Neural progenitor cell (in vitro differentiated cells): ENCODE data around the gene VWA7. TPM values are rescaled to one million over a fixed set of nuclear protein-coding genes. Genes with fewer than 3 reads are reported as not detected.
A peak's percentile ranks its signal among the peaks of the same experiment; 100 is the strongest.
"Not testable (repeated sequence)": the region's sequence is repeated elsewhere in the genome, so short reads cannot be mapped to it uniquely, and the experiment has no call there.

Experiments used
- DNase-seq: peaks from one replicate; pipeline ENCODE4 v3.0.0-alpha.2; 2016; ENCODE audit warnings: low spot score
- H2AFZ ChIP-seq: fragments of 200-600 bp; sonication (generic); replicated peaks from 2 replicates; pipeline ENCODE4 v1.6.1; 2016; ENCODE audit warnings: antibody characterized with exemption
- H3F3A ChIP-seq: fragments of 200-600 bp; sonication (generic); 2 replicates; pipeline ENCODE4 v1.6.1; 2016; ENCODE audit warnings: antibody characterized with exemption, low read depth
- H3K27ac ChIP-seq: fragments of 200-600 bp; sonication (generic); 2 replicates; pipeline ENCODE4 v1.5.1; 2016; ENCODE audit warnings: mild to moderate bottlenecking
- H3K27me3 ChIP-seq: fragments of 200-600 bp; sonication (generic); 2 replicates; pipeline ENCODE4 v1.6.1; 2016; ENCODE audit warnings: mild to moderate bottlenecking, moderate library complexity
- H3K36me3 ChIP-seq: fragments of 200-600 bp; sonication (generic); 2 replicates; pipeline ENCODE4 v1.5.1; 2016
- H3K4me1 ChIP-seq: fragments of 200-600 bp; sonication (generic); 2 replicates; pipeline ENCODE4 v1.6.1; 2016; ENCODE audit warnings: mixed run types
- H3K4me2 ChIP-seq: fragments of 200-600 bp; sonication (generic); 2 replicates; pipeline ENCODE4 v1.6.1; 2016
- H3K4me3 ChIP-seq: fragments of 200-600 bp; sonication (generic); 2 replicates; pipeline ENCODE4 v1.5.1; 2016
- H3K79me2 ChIP-seq: fragments of 200-600 bp; sonication (generic); 2 replicates; pipeline ENCODE4 v1.6.1; 2016; ENCODE audit warnings: low read depth
- H3K9ac ChIP-seq: fragments of 200-600 bp; sonication (generic); 2 replicates; pipeline ENCODE4 v1.6.1; 2016
- H3K9me3 ChIP-seq: fragments of 200-600 bp; sonication (generic); 2 replicates; pipeline ENCODE4 v1.5.1; 2016; ENCODE audit warnings: low read depth
- H4K20me1 ChIP-seq: fragments of 200-600 bp; sonication (generic); 2 replicates; pipeline ENCODE4 v1.6.1; 2016; ENCODE audit warnings: low read depth
- H3K27ac Mint-ChIP-seq: 3 replicates; pipeline ENCODE4 v1.8.0; 2021; ENCODE audit warnings: mixed read lengths
- H3K27me3 Mint-ChIP-seq: 2 replicates; pipeline ENCODE4 v1.8.0; 2022; ENCODE audit warnings: low read depth, mild to moderate bottlenecking, inconsistent platforms, moderate library complexity, mixed read lengths; ENCODE audit not compliant: insufficient read depth
- H3K36me3 Mint-ChIP-seq: 3 replicates; pipeline ENCODE4 v1.8.0; 2021; ENCODE audit warnings: mixed read lengths
- H3K4me1 Mint-ChIP-seq: 3 replicates; pipeline ENCODE4 v1.8.0; 2021; ENCODE audit warnings: mixed read lengths
- H3K4me3 Mint-ChIP-seq: 3 replicates; pipeline ENCODE4 v1.8.0; 2021; ENCODE audit warnings: mild to moderate bottlenecking, moderate library complexity, mixed read lengths
- H3K9me3 Mint-ChIP-seq: 3 replicates; pipeline ENCODE4 v1.8.0; 2020; ENCODE audit warnings: mixed read lengths
- EZH2 ChIP-seq: fragments of 200-600 bp; sonication (generic); IDR thresholded peaks from 2 replicates; pipeline ENCODE4 v1.6.1; 2017; ENCODE audit warnings: antibody characterized with exemption, mild to moderate bottlenecking, moderate library complexity
- EZH2phosphoT487 ChIP-seq: fragments of 200-600 bp; sonication (generic); IDR thresholded peaks from 2 replicates; pipeline ENCODE4 v1.6.1; 2017; ENCODE audit warnings: antibody characterized with exemption
- total RNA-seq: library from RNA; depleted of rRNA; stranded (reverse); fragments of >200 nt; gene quantifications from 2 replicates; pipeline ENCODE4 v1.2.3, GENCODE V29; 2015; ENCODE audit warnings: low replicate concordance
- TF ChIP-seq, protein P1 (sequence below): fragments of 200-600 bp; sonication (generic); IDR thresholded peaks from 2 replicates; pipeline ENCODE4 v1.5.1; 2017; ENCODE audit warnings: antibody characterized with exemption, mild to moderate bottlenecking

VWA7 gene
- total RNA-seq, 1 donor from 2014 or later = 0.34 TPM

DNA sequence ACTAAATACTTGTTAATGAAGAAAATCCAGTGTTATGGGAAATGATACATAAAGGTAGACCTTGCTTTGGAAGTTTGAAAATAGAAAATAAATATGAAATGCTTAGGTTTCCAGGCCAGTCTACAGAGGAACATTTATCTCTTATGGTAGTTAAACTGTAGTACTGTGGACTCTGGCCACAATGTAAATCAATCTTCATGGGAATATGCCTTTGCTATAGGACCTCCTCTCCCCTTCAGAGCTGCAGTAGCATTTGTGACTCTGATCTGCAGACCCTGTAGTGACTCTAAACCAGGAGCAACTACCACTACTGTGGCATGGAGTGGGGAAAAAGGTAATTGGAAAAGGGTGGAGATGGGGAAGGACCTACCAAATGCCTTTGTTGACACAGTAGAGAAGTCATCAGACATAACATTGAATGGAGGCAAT is 42.8 kb upstream of the VWA7 start:
- H3K27me3 Mint-ChIP-seq = no peaks in the 10 kb centered on the region
- Histone ChIP-seq H3K4me2 (no peak overlapping the region), H3K36me3 (no peaks in the 10 kb centered on the region), H3K9me3 (no peaks in the 10 kb centered on the region), H4K20me1 (no peaks in the 10 kb centered on the region), H3K4me3 (no peak overlapping the region), H2AFZ (no peak overlapping the region), H3K9ac (no peak overlapping the region), H3F3A (peaks cover 58% of the 10 kb centered on the region), H3K79me2 (peaks cover 11% of the 10 kb centered on the region), H3K27me3 (no peaks in the 10 kb centered on the region), H3K4me1 (peaks cover 6% of the 10 kb centered on the region), H3K27ac (no peak overlapping the region)
- H3K9me3 Mint-ChIP-seq = peaks cover 15% of the 10 kb centered on the region
- TF ChIP-seq, protein P1, sequence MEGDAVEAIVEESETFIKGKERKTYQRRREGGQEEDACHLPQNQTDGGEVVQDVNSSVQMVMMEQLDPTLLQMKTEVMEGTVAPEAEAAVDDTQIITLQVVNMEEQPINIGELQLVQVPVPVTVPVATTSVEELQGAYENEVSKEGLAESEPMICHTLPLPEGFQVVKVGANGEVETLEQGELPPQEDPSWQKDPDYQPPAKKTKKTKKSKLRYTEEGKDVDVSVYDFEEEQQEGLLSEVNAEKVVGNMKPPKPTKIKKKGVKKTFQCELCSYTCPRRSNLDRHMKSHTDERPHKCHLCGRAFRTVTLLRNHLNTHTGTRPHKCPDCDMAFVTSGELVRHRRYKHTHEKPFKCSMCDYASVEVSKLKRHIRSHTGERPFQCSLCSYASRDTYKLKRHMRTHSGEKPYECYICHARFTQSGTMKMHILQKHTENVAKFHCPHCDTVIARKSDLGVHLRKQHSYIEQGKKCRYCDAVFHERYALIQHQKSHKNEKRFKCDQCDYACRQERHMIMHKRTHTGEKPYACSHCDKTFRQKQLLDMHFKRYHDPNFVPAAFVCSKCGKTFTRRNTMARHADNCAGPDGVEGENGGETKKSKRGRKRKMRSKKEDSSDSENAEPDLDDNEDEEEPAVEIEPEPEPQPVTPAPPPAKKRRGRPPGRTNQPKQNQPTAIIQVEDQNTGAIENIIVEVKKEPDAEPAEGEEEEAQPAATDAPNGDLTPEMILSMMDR = no peak
- TF ChIP-seq EZH2phosphoT487 = no peak
- TF ChIP-seq EZH2 = no peak
- peaks cover 4% of the 10 kb centered on the region for H3K36me3 Mint-ChIP-seq
- no peak for DNase-seq
- peaks cover 26% of the 10 kb centered on the region for H3K4me1 Mint-ChIP-seq
- H3K4me3 Mint-ChIP-seq = no peak overlapping the region
- H3K27ac Mint-ChIP-seq = no peak overlapping the region

DNA sequence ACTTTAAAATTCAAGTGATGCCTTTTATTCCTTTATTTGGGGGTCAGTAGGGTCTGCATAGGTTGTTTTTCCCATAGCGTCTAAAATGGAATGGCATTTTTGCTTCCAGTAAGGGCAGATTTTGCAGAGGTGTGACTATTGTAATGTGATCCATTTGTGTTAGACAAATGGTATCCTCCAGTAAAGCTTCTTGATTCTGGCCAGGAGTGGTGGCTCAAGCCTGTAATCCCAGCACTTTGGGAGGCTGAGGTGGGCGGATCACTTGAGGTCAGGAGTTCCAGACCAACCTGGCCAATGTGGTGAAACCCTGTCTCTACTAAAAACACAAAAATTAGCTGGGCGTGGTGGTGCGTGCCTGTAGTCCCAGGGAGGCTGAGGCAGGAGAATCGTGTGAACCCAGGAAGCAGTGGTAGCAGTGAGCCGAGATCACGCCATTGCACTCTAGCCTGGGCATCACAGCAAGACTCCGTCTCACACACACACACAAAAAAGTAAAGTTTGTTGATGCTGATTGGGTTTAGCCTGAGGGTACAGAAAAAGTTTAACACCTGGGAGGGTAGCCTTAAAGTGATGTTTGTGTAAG is 40.9 kb upstream of the VWA7 start:
- H3K36me3 ChIP-seq, H3K27me3 ChIP-seq, H4K20me1 ChIP-seq, H3K27ac ChIP-seq, DNase-seq, H3K9ac ChIP-seq, H3K36me3 Mint-ChIP-seq, H3K9me3 ChIP-seq, H3K27me3 Mint-ChIP-seq, H3K27ac Mint-ChIP-seq, H2AFZ ChIP-seq: not testable (repeated sequence)
- peak overlapping the region; percentile 48 for H3K4me3 Mint-ChIP-seq
- H3K79me2 ChIP-seq = peaks cover 11% of the 10 kb centered on the region
- H3K4me1 Mint-ChIP-seq = peaks cover 28% of the 10 kb centered on the region
- H3F3A ChIP-seq = peaks cover 59% of the 10 kb centered on the region
- H3K4me2 ChIP-seq = peak overlapping the region; percentile 57
- peaks cover 13% of the 10 kb centered on the region for H3K4me1 ChIP-seq
- H3K4me3 ChIP-seq = peak overlapping the region; percentile 34
- H3K9me3 Mint-ChIP-seq = peaks cover 15% of the 10 kb centered on the region

DNA sequence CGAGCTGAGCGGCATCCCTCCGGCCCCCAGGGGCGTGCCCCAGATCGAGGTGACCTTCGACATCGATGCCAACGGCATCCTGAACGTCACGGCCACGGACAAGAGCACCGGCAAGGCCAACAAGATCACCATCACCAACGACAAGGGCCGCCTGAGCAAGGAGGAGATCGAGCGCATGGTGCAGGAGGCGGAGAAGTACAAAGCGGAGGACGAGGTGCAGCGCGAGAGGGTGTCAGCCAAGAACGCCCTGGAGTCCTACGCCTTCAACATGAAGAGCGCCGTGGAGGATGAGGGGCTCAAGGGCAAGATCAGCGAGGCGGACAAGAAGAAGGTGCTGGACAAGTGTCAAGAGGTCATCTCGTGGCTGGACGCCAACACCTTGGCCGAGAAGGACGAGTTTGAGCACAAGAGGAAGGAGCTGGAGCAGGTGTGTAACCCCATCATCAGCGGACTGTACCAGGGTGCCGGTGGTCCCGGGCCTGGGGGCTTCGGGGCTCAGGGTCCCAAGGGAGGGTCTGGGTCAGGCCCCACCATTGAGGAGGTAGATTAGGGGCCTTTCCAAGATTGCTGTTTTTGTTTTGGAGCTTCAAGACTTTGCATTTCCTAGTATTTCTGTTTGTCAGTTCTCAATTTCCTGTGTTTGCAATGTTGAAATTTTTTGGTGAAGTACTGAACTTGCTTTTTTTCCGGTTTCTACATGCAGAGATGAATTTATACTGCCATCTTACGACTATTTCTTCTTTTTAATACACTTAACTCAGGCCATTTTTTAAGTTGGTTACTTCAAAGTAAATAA is 40.2 kb upstream of the VWA7 start:
- Mint-ChIP-seq H3K9me3 (peaks cover 15% of the 10 kb centered on the region), H3K4me1 (peaks cover 22% of the 10 kb centered on the region), H3K4me3 (peak overlapping the region; percentile 48)
- peaks cover 13% of the 10 kb centered on the region for H3K4me1 ChIP-seq
- not testable (repeated sequence) for H3K36me3 Mint-ChIP-seq, H2AFZ ChIP-seq, H3K27me3 Mint-ChIP-seq, H4K20me1 ChIP-seq, H3K27ac ChIP-seq, H3K36me3 ChIP-seq, H3K27me3 ChIP-seq, H3K27ac Mint-ChIP-seq, DNase-seq, H3K9me3 ChIP-seq, H3K9ac ChIP-seq
- peak overlapping the region; percentile 34 for H3K4me3 ChIP-seq
- peaks cover 11% of the 10 kb centered on the region for H3K79me2 ChIP-seq
- peaks cover 63% of the 10 kb centered on the region for H3F3A ChIP-seq
- peak overlapping the region; percentile 57 for H3K4me2 ChIP-seq

DNA sequence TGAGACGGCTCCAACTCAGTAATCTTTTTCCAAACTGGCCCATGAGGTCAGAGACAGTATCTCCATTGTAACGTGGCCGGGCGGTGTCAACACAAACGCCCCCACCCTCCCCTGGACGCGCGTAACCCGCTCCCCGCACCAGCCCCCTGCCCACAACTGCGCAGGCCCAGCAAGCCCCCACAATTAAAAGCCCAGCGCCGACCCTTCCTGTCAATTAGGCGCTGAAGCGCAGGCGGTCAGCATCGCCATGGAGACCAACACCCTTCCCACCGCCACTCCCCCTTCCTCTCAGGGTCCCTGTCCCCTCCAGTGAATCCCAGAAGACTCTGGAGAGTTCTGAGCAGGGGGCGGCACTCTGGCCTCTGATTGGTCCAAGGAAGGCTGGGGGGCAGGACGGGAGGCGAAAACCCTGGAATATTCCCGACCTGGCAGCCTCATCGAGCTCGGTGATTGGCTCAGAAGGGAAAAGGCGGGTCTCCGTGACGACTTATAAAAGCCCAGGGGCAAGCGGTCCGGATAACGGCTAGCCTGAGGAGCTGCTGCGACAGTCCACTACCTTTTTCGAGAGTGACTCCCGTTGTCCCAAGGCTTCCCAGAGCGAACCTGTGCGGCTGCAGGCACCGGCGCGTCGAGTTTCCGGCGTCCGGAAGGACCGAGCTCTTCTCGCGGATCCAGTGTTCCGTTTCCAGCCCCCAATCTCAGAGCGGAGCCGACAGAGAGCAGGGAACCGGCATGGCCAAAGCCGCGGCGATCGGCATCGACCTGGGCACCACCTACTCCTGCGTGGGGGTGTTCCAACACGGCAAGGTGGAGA is 38.1 kb upstream of the VWA7 start, which contains the start of the genes HSPA1A and HSPA1L:
Gene HSPA1A, plus strand, starts transcription at position 519 of the 814 bp plus-strand sequence. Its CDS starts 214 bp downstream, at position 733.
Gene HSPA1L, minus strand, starts transcription at position 259 of the 814 bp plus-strand sequence. CDS start 3,311 bp downstream, outside the sequence.
- TF ChIP-seq EZH2phosphoT487 (no peak), EZH2 (no peak)
- TF ChIP-seq, protein P1 = no peak
- H3K27me3 ChIP-seq = no peaks in the 10 kb centered on the region
- peak within 1 kb of the TSS; percentile 61 for H2AFZ ChIP-seq
- no peaks in the 10 kb centered on the region for H3K9me3 ChIP-seq
- H3F3A ChIP-seq = peaks cover 45% of the 10 kb centered on the region
- H3K4me3 ChIP-seq = peak within 1 kb of the TSS; percentile 41
- H3K4me1 ChIP-seq = peaks cover 13% of the 10 kb centered on the region
- no peak within 1 kb of the TSS for H3K9ac ChIP-seq
- peak; percentile 98 for DNase-seq
- no peaks in the 10 kb centered on the region for H3K36me3 ChIP-seq
- Mint-ChIP-seq H3K27ac (peak within 1 kb of the TSS; percentile 97), H3K27me3 (peaks cover 5% of the 10 kb centered on the region), H3K9me3 (peaks cover 15% of the 10 kb centered on the region), H3K36me3 (peaks cover 4% of the 10 kb centered on the region), H3K4me3 (peak within 1 kb of the TSS; percentile 79), H3K4me1 (peaks cover 13% of the 10 kb centered on the region)
- H3K79me2 ChIP-seq = peaks cover 11% of the 10 kb centered on the region
- peak within 1 kb of the TSS; percentile 70 for H3K4me2 ChIP-seq
- H3K27ac ChIP-seq = peak within 1 kb of the TSS; percentile 85
- no peaks in the 10 kb centered on the region for H4K20me1 ChIP-seq
